ENCODE data around the gene OVCH2.

Gene OVCH2

GRCh38 chr11:7639643-7640025 lies 66.6 kb downstream of the OVCH2 start:
- DNase-seq (ENCODE audit: low read depth) = no peak
